B cell (primary cell): ENCODE results near the gene CALD1. TPM values are rescaled to one million over a fixed set of nuclear protein-coding genes. Genes with fewer than 3 reads are reported as not detected.

Experiments used
- ATAC-seq: fragments of 200-7000 bp; cut with Tn5 transposase; one replicate; pipeline ENCODE4 v1.10.0; 2021; ENCODE audit warnings: low read depth, mild to moderate bottlenecking, moderate number of reproducible peaks, moderate library complexity
- CTCF ChIA-PET: fragments of 350-600 bp; sonication (Branson Sonifier 250); formaldehyde crosslinking; loops from one replicate; lab custom pipeline; 2021; ENCODE audit warnings: antibody characterized with exemption, inconsistent platforms; lab: Charles Lee
- POLR2A ChIA-PET: fragments of 350-600 bp; sonication (Branson Sonifier 250); formaldehyde crosslinking; loops from one replicate; lab custom pipeline; 2021; ENCODE audit warnings: antibody characterized with exemption; lab: Charles Lee
- DNase-seq: peaks from one replicate; pipeline ENCODE4 v3.0.0; 2013
- H2AFZ ChIP-seq: 2 replicates; pipeline ENCODE4 v1.6.1; 2012; ENCODE audit warnings: mild to moderate bottlenecking, low read depth, low read length; ENCODE audit not compliant: insufficient read depth, poor library complexity, severe bottlenecking
- H3K27ac ChIP-seq, 2 donors: 1 replicate in 1 of 2; 2 replicates in 1 of 2; pipeline ENCODE4 v1.5.1; 2012 to 2013; ENCODE audit warnings: low read length in 2 of 2, mild to moderate bottlenecking in 2 of 2, moderate library complexity in 1 of 2
- H3K27me3 ChIP-seq, 4 experiments: fragments of 200-600 bp in 1 of 4; sonication (generic) in 1 of 4; replicated peaks in 1 of 4; 1 replicate in 2 of 4; 2 replicates in 2 of 4; pipeline versions ENCODE4 v1.6.1 to v1.7.0; 2013 to 2016; ENCODE audit warnings: low read length in 3 of 4, mild to moderate bottlenecking in 2 of 4, mixed read lengths in 1 of 4, moderate library complexity in 1 of 4; ENCODE audit not compliant: insufficient read depth in 4 of 4, control insufficient read depth in 3 of 4; ENCODE audit errors: control extremely low read depth in 1 of 4
- H3K36me3 ChIP-seq, 2 experiments: replicated peaks in 1 of 2; 1 replicate in 1 of 2; 2 replicates in 1 of 2; pipeline versions ENCODE4 v1.6.1 to v1.7.1; 2013; ENCODE audit warnings: low read length in 1 of 2; ENCODE audit not compliant: insufficient read depth in 2 of 2, control insufficient read depth in 1 of 2; ENCODE audit errors: control extremely low read depth in 1 of 2, extremely low read depth in 1 of 2
- H3K4me1 ChIP-seq, 2 donors: fragments of 200-600 bp in 1 of 2; sonication (generic) in 1 of 2; 1 replicate in 1 of 2; 2 replicates in 1 of 2; pipeline versions ENCODE4 v1.5.1 to v1.6.1; 2013 to 2017; ENCODE audit warnings: low read length in 2 of 2; ENCODE audit not compliant: control insufficient read depth in 2 of 2, insufficient read depth in 2 of 2
- H3K4me2 ChIP-seq: replicated peaks from 2 replicates; pipeline ENCODE3; 2012; ENCODE audit warnings: mild to moderate bottlenecking, low read depth, low read length; ENCODE audit not compliant: poor library complexity, severe bottlenecking
- H3K4me3 ChIP-seq, 5 experiments: fragments of 200-600 bp in 1 of 5; sonication (generic) in 1 of 5; 1 replicate in 3 of 5; 2 replicates in 2 of 5; pipeline versions ENCODE4 v1.5.1 to v1.7.0; 2011 to 2016; ENCODE audit warnings: low read length in 4 of 5, mild to moderate bottlenecking in 4 of 5, low read depth in 2 of 5, control low read depth in 1 of 5, moderate library complexity in 1 of 5; ENCODE audit not compliant: insufficient read depth in 1 of 5; ENCODE audit errors: control extremely low read depth in 1 of 5, extremely low read depth in 1 of 5
- H3K79me2 ChIP-seq: fragments of 200-600 bp; sonication (generic); one replicate; pipeline ENCODE4 v1.6.0; 2016; ENCODE audit warnings: low read length; ENCODE audit not compliant: control insufficient read depth, insufficient read depth
- H3K9ac ChIP-seq: fragments of 200-600 bp; sonication (generic); 2 replicates; pipeline ENCODE4 v1.6.1; 2017; ENCODE audit warnings: mild to moderate bottlenecking, low read length, moderate library complexity
- H3K9me3 ChIP-seq, 3 donors: one replicate each; pipeline versions ENCODE4 v1.6.1 to v1.7.1; 2013; ENCODE audit warnings: low read length in 2 of 3; ENCODE audit not compliant: control insufficient read depth in 2 of 3, insufficient read depth in 1 of 3; ENCODE audit errors: control extremely low read depth in 1 of 3
- H4K20me1 ChIP-seq: 2 replicates; pipeline ENCODE4 v1.6.0; 2012; ENCODE audit warnings: mild to moderate bottlenecking, low read length; ENCODE audit not compliant: insufficient read depth, control insufficient read depth, poor library complexity, severe bottlenecking
- H3K27ac Mint-ChIP-seq: one replicate; pipeline ENCODE4 v1.8.0; 2021; ENCODE audit warnings: mixed read lengths
- H3K27me3 Mint-ChIP-seq: one replicate; pipeline ENCODE4 v1.8.0; 2021; ENCODE audit warnings: mixed read lengths
- H3K4me1 Mint-ChIP-seq: one replicate; pipeline ENCODE4 v1.8.0; 2021; ENCODE audit warnings: mixed read lengths
- H3K4me3 Mint-ChIP-seq: one replicate; pipeline ENCODE4 v1.8.0; 2021; ENCODE audit warnings: mixed read lengths
- H3K9me3 Mint-ChIP-seq: one replicate; pipeline ENCODE4 v1.8.0; 2022; ENCODE audit warnings: mixed read lengths; ENCODE audit not compliant: insufficient read depth
- EZH2 ChIP-seq: IDR thresholded peaks from 2 replicates; pipeline ENCODE4 v1.6.1; 2012; ENCODE audit warnings: borderline replicate concordance, low read depth, mild to moderate bottlenecking, moderate library complexity, low read length; ENCODE audit not compliant: insufficient read depth, poor library complexity, severe bottlenecking
- WGBS: methylation state at CpG from one replicate; pipeline ENCODE4 v1.1.5; 2013; ENCODE audit warnings: missing lambda C conversion rate; ENCODE audit not compliant: insufficient coverage; 5-methylcytosine and 5-hydroxymethylcytosine counted together
- intact Hi-C: fragments of 100-400 bp; cut with micrococcal nuclease; formaldehyde crosslinking; loops from one replicate; pipeline ENCODE4 v1.10.0; 2022
- polyA plus RNA-seq: library from polyadenylated mRNA; depleted of rRNA; stranded (reverse); fragments of >200 nt; gene quantifications from 2 replicates; pipeline ENCODE4 v1.2.3, GENCODE V29; 2012
- total RNA-seq, 2 donors: library from RNA; stranded (reverse); fragments of 120-200 nt in 1 of 2; gene quantifications; 1 replicate in 1 of 2; 2 replicates in 1 of 2; pipeline versions ENCODE4 v1.2.3 to v1.2.4, GENCODE V29; 2013 to 2022
- TF ChIP-seq, protein P1 (sequence below): fragments of 200-600 bp; IDR thresholded peaks from one replicate; pipeline ENCODE4 v1.8.0; 2022; ENCODE audit warnings: antibody characterized with exemption, mild to moderate bottlenecking

CALD1 gene
- total and polyA plus RNA-seq, 2 donors (not counting 1 experiment from before 2014, with no cell fraction given), result 0.18 to 0.69 TPM

DNA sequence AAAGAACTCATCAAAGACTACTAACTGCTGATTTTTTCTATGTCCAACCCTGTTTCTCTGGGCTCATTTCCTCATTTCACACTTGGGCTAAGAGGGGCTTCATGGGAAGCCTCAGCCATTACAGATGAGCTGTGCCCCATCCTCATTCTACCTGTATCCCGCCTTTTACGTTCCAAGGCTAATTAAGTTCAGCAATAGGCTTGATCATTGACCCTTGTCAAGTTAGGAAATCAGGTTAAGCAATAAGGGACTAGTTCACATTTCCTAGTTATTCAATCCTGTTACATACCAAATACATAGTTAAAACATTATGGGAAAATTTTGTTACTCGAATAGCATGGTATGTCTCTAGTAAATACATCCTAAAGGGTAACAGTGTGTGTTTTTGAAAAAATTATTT, 177.6 kb downstream of the CALD1 start:
- no peaks in the 10 kb centered on the region for H3K9me3 ChIP-seq
- H3K27me3 ChIP-seq, result no peaks in the 10 kb centered on the region
- CTCF ChIA-PET, result interaction anchor here (1.4 to 2.1 kb wide), 2 partner anchors 298 to 324 kb away, joined by 3 to 9 read pairs; no protein-coding TSS in a partner anchor
- no peaks in the 10 kb centered on the region for H4K20me1 ChIP-seq
- no peak overlapping the region for H3K4me2 ChIP-seq
- H3K27ac ChIP-seq, result no peak overlapping the region
- Mint-ChIP-seq H3K4me1 (no peaks in the 10 kb centered on the region), H3K27me3 (peaks cover 3% of the 10 kb centered on the region), H3K9me3 (no peaks in the 10 kb centered on the region), H3K27ac (no peak overlapping the region), H3K4me3 (no peak overlapping the region)
- no CpG with 5 or more reads among the region's 3 CpGs for WGBS
- no peak overlapping the region for H3K9ac ChIP-seq
- TF ChIP-seq, protein P1, sequence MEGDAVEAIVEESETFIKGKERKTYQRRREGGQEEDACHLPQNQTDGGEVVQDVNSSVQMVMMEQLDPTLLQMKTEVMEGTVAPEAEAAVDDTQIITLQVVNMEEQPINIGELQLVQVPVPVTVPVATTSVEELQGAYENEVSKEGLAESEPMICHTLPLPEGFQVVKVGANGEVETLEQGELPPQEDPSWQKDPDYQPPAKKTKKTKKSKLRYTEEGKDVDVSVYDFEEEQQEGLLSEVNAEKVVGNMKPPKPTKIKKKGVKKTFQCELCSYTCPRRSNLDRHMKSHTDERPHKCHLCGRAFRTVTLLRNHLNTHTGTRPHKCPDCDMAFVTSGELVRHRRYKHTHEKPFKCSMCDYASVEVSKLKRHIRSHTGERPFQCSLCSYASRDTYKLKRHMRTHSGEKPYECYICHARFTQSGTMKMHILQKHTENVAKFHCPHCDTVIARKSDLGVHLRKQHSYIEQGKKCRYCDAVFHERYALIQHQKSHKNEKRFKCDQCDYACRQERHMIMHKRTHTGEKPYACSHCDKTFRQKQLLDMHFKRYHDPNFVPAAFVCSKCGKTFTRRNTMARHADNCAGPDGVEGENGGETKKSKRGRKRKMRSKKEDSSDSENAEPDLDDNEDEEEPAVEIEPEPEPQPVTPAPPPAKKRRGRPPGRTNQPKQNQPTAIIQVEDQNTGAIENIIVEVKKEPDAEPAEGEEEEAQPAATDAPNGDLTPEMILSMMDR, result no peak
- TF ChIP-seq EZH2, result no peak
- POLR2A ChIA-PET, result no interaction called here
- H3K79me2 ChIP-seq, result no peaks in the 10 kb centered on the region
- H3K4me1 ChIP-seq, result no peaks in the 10 kb centered on the region
- intact Hi-C loops, result loop anchor here (10.0 kb wide), 1 partner anchor 412 kb away; the partner anchor contains the start of gene AKR1B15
- DNase-seq (no peak), ATAC-seq (no peak)
- H2AFZ ChIP-seq, result no peak overlapping the region
- no peaks in the 10 kb centered on the region for H3K36me3 ChIP-seq
- H3K4me3 ChIP-seq, result no peak overlapping the region

DNA sequence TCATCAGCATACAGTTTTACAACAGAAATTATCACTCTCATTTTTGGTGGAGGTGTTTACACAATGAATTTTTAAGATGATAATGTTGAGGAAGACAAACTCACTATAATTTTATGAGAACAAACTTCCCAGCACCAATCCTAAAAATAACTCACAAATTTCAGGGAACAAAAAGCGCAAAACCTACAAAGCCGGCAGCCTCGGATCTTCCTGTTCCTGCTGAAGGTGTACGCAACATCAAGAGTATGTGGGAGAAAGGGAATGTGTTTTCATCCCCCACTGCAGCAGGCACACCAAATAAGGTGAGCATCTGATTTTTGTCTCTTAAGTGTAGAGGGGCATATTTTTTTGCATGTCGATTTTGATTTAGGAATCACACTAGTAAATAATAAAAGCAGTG, 180.4 kb downstream of the CALD1 start:
- intact Hi-C loops, result loop anchor here (10.0 kb wide), 1 partner anchor 415 kb away; the partner anchor contains the start of gene AKR1B15
- TF ChIP-seq, protein P1, result no peak
- no peak for TF ChIP-seq EZH2
- Histone ChIP-seq H3K9ac (no peak overlapping the region), H3K4me3 (no peak overlapping the region), H4K20me1 (no peaks in the 10 kb centered on the region), H3K27ac (no peak overlapping the region), H3K27me3 (peaks cover 0 to 6% (median 2%) of the 10 kb centered on the region in 4 experiments), H3K9me3 (no peaks in the 10 kb centered on the region), H3K4me1 (no peaks in the 10 kb centered on the region), H3K79me2 (no peaks in the 10 kb centered on the region), H2AFZ (no peak overlapping the region), H3K4me2 (no peak overlapping the region), H3K36me3 (no peaks in the 10 kb centered on the region)
- no peak overlapping the region for H3K27ac Mint-ChIP-seq
- CTCF ChIA-PET, result no interaction called here
- peaks cover 11% of the 10 kb centered on the region for H3K27me3 Mint-ChIP-seq
- POLR2A ChIA-PET, result no interaction called here
- no peaks in the 10 kb centered on the region for H3K9me3 Mint-ChIP-seq
- DNase-seq (no peak), ATAC-seq (no peak)
- H3K4me1 Mint-ChIP-seq, result no peaks in the 10 kb centered on the region
- 90% methylated on average over 3 of the region's 5 CpGs for WGBS
- H3K4me3 Mint-ChIP-seq, result no peak overlapping the region
